ENCODE measurements around the gene RANGAP1. TPM values are rescaled to one million over a fixed set of nuclear protein-coding genes. Genes with fewer than 3 reads are reported as not detected.

The RANGAP1 gene
- total RNA-seq, 2 experiments from 2014 or later, result 108 to 119 TPM

DNA sequence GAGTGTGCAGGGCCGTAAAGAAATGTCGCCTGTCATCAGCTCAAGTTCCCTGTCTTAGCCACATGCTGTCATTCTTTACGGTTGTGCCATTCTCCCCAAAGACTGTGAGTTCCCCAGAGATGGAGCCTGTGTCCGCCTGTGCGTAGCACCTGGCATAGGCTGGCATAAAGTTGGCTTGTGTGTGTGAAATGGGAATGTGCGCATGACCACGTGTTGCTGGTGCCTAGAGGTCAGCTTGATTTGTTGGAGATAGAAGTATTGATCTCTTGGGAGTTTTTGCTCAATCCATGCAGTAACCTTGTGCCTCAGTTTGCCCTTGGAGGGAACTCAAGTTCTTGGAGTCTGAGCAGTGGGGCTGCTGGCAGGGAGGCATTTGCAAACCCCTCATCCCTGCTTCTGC is 54.6 kb downstream of the RANGAP1 start:
- Histone ChIP-seq H3K9me2 (ENCODE audit: insufficient read depth, low read length) (no peaks in the 10 kb centered on the region), H3K4me2 (ENCODE audit: low read length) (no peak overlapping the region), H2AFZ (ENCODE audit: low read length) (no peak overlapping the region), H3K4me3 (ENCODE audit: low read depth, low read length, poor library complexity, severe bottlenecking) (no peak overlapping the region), H3K36me3 (ENCODE audit: insufficient read depth, low read length) (peaks cover 17% of the 10 kb centered on the region; the same call in 1 of the 2 replicates), H3K79me2 (ENCODE audit: insufficient read depth, low read depth, low read length) (no peaks in the 10 kb centered on the region), H4K20me1 (ENCODE audit: insufficient read depth, low read length) (no peaks in the 10 kb centered on the region), H3K27ac (ENCODE audit: low read depth, low read length, poor library complexity, severe bottlenecking) (no peak overlapping the region), H3K9me3 (ENCODE audit: low read length) (no peaks in the 10 kb centered on the region), H3K4me1 (ENCODE audit: insufficient read depth, low read length, poor library complexity, severe bottlenecking) (no peaks in the 10 kb centered on the region)
- TF ChIP-seq, protein P1, sequence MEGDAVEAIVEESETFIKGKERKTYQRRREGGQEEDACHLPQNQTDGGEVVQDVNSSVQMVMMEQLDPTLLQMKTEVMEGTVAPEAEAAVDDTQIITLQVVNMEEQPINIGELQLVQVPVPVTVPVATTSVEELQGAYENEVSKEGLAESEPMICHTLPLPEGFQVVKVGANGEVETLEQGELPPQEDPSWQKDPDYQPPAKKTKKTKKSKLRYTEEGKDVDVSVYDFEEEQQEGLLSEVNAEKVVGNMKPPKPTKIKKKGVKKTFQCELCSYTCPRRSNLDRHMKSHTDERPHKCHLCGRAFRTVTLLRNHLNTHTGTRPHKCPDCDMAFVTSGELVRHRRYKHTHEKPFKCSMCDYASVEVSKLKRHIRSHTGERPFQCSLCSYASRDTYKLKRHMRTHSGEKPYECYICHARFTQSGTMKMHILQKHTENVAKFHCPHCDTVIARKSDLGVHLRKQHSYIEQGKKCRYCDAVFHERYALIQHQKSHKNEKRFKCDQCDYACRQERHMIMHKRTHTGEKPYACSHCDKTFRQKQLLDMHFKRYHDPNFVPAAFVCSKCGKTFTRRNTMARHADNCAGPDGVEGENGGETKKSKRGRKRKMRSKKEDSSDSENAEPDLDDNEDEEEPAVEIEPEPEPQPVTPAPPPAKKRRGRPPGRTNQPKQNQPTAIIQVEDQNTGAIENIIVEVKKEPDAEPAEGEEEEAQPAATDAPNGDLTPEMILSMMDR (conservative IDR thresholded peaks at IDR 0.05; ENCODE audit: low read length), result no peak
- no peak for TF ChIP-seq EZH2phosphoT487 (IDR thresholded peaks at IDR 0.05; ENCODE audit: borderline replicate concordance, low read depth, low read length)
- intact Hi-C loops (cut with micrococcal nuclease; ENCODE audit: unreplicated experiment), result no loop called here
- CTCF ChIA-PET (ENCODE audit: unreplicated experiment), result no interaction called here
- no TSS peak for BruUV-seq (replicated peaks)
- POLR2A ChIA-PET, result no interaction called here
- no peak for DNase-seq (ENCODE audit: low spot score)

DNA sequence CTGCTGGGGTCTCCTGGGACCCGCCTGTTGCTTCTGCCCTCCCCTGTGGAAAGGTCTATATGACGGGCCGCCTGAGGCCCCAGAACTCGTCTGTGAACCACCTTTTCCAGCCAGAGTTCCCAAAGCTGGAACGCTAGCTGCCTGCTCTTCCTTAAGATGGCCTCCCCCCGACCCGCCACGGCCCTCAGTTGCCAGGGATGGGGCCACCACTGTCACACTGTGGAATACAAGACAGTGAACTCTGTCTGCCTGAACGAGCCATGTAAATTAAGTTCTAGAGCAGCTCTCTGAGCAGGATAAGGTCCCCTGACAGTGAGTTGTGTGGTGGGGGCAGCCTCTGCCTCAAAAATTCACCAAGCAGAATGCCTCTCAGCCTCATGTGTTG is 55.6 kb downstream of the RANGAP1 start:
- no peak for DNase-seq (ENCODE audit: low spot score)
- POLR2A ChIA-PET, result no interaction called here
- H3K4me1 ChIP-seq (ENCODE audit: insufficient read depth, low read length, poor library complexity, severe bottlenecking), result no peaks in the 10 kb centered on the region
- intact Hi-C loops (cut with micrococcal nuclease; ENCODE audit: unreplicated experiment), result no loop called here
- no peaks in the 10 kb centered on the region for H3K9me2 ChIP-seq (ENCODE audit: insufficient read depth, low read length)
- TF ChIP-seq, protein P1 (conservative IDR thresholded peaks at IDR 0.05; ENCODE audit: low read length), result no peak
- no peak for TF ChIP-seq EZH2phosphoT487 (IDR thresholded peaks at IDR 0.05; ENCODE audit: borderline replicate concordance, low read depth, low read length)
- no peak overlapping the region for H3K27ac ChIP-seq (ENCODE audit: low read depth, low read length, poor library complexity, severe bottlenecking)
- peaks cover 25% of the 10 kb centered on the region; the same call in 1 of the 2 replicates for H3K36me3 ChIP-seq (ENCODE audit: insufficient read depth, low read length)
- CTCF ChIA-PET (ENCODE audit: unreplicated experiment), result no interaction called here
- H3K79me2 ChIP-seq (ENCODE audit: insufficient read depth, low read depth, low read length), result no peaks in the 10 kb centered on the region
- no peak overlapping the region for H3K4me2 ChIP-seq (ENCODE audit: low read length)
- no peak overlapping the region for H3K4me3 ChIP-seq (ENCODE audit: low read depth, low read length, poor library complexity, severe bottlenecking)
- H2AFZ ChIP-seq (ENCODE audit: low read length), result no peak overlapping the region
- H3K9me3 ChIP-seq (ENCODE audit: low read length), result no peaks in the 10 kb centered on the region
- BruUV-seq (replicated peaks), result no TSS peak
- no peaks in the 10 kb centered on the region for H4K20me1 ChIP-seq (ENCODE audit: insufficient read depth, low read length)

DNA sequence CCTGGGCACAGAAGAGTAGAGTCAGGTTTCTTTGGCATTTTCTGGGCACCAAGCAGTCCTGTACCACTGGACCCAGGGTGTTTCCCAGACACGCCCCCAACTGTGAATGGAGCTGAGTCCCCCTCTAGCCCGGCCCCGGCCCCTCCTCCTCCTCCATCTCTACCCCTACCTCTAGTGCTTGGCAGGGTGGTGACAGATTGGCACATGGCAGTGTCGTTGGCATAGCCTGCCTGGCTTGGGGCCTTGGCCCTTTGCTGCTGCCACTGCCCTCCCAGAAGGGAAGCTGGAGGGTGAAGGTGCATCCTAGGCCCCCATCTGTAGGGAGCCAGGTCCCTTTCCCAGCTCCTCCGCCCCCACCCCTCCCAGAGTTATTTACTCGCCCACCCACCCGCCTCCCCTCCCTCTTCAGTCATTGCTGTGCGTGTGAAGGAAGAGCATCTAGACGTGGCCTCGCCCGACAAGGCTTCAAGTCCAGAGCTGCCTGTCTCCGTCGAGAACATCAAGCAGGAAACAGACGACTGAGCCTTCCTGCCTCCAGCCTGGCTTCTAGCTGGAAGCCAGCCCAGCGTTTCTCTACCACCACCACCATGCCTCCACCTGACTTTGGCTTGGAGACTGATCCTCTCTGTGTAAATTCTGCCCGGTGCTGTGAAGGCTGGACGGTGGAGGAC is 56.1 kb downstream of the RANGAP1 start:
- TF ChIP-seq, protein P1 (conservative IDR thresholded peaks at IDR 0.05; ENCODE audit: low read length), result no peak
- no peak for TF ChIP-seq EZH2phosphoT487 (IDR thresholded peaks at IDR 0.05; ENCODE audit: borderline replicate concordance, low read depth, low read length)
- CTCF ChIA-PET (ENCODE audit: unreplicated experiment), result no interaction called here
- no peak for DNase-seq (ENCODE audit: low spot score)
- intact Hi-C loops (cut with micrococcal nuclease; ENCODE audit: unreplicated experiment), result no loop called here
- no TSS peak for BruUV-seq (replicated peaks)
- H3K36me3 ChIP-seq (ENCODE audit: insufficient read depth, low read length), result peaks cover 30% of the 10 kb centered on the region; the same call in 1 of the 2 replicates
- no peaks in the 10 kb centered on the region for H3K9me3 ChIP-seq (ENCODE audit: low read length)
- H3K4me2 ChIP-seq (ENCODE audit: low read length), result no peak overlapping the region
- H4K20me1 ChIP-seq (ENCODE audit: insufficient read depth, low read length), result no peaks in the 10 kb centered on the region
- no peak overlapping the region for H2AFZ ChIP-seq (ENCODE audit: low read length)
- H3K9me2 ChIP-seq (ENCODE audit: insufficient read depth, low read length), result no peaks in the 10 kb centered on the region
- H3K4me1 ChIP-seq (ENCODE audit: insufficient read depth, low read length, poor library complexity, severe bottlenecking), result no peaks in the 10 kb centered on the region
- H3K4me3 ChIP-seq (ENCODE audit: low read depth, low read length, poor library complexity, severe bottlenecking), result no peak overlapping the region
- no peak overlapping the region for H3K27ac ChIP-seq (ENCODE audit: low read depth, low read length, poor library complexity, severe bottlenecking)
- POLR2A ChIA-PET, result no interaction called here
- no peaks in the 10 kb centered on the region for H3K79me2 ChIP-seq (ENCODE audit: insufficient read depth, low read depth, low read length)

Data from OCI-LY7 (cell line).